GM23248 (cell line): Measurements from ENCODE around the gene FPR2.

ENCODE experiments used
- EZH2 ChIP-seq: fragments of 200-600 bp; sonication (generic); IDR thresholded peaks from 2 replicates; pipeline ENCODE4 v1.6.1; 2018; ENCODE audit warnings: antibody characterized with exemption, mild to moderate bottlenecking; ENCODE audit not compliant: insufficient read depth, poor library complexity, severe bottlenecking
- EZH2phosphoT487 ChIP-seq: fragments of 200-600 bp; sonication (generic); IDR thresholded peaks from 2 replicates; pipeline ENCODE4 v1.6.1; 2018; ENCODE audit warnings: antibody characterized with exemption, moderate library complexity, mild to moderate bottlenecking, low read depth; ENCODE audit not compliant: insufficient read depth

GRCh38 chr19:51750400-51751094 lies 10.4 kb upstream of the FPR2 start:
- TF ChIP-seq EZH2 = no peak
- TF ChIP-seq EZH2phosphoT487 = no peak
